GM23248 (cell line): Measurements from ENCODE around the gene CHST3.

Experiments used
- EZH2 ChIP-seq: fragments of 200-600 bp; sonication (generic); IDR thresholded peaks from 2 replicates; pipeline ENCODE4 v1.6.1; 2018; ENCODE audit warnings: antibody characterized with exemption, mild to moderate bottlenecking; ENCODE audit not compliant: insufficient read depth, poor library complexity, severe bottlenecking
- EZH2phosphoT487 ChIP-seq: fragments of 200-600 bp; sonication (generic); IDR thresholded peaks from 2 replicates; pipeline ENCODE4 v1.6.1; 2018; ENCODE audit warnings: antibody characterized with exemption, moderate library complexity, mild to moderate bottlenecking, low read depth; ENCODE audit not compliant: insufficient read depth

GRCh38 chr10:71975871-71976725 is 11.9 kb downstream of the CHST3 start:
- no peak for TF ChIP-seq EZH2phosphoT487
- TF ChIP-seq EZH2: no peak
